ENCODE data around the gene STAC2. TPM values are rescaled to one million over a fixed set of nuclear protein-coding genes. Genes with fewer than 3 reads are reported as not detected.

STAC2 gene
- polyA plus RNA-seq, 1 of the 3 experiments (the other 2 are of a cell fraction) = 0.07 TPM

GRCh38 chr17:39195568-39196160 is 30.1 kb downstream of the STAC2 start (continued):
- no peak for TF ChIP-seq IRF3 (IDR thresholded peaks at IDR 0.05; ENCODE audit: low read depth, low read length)

DNA sequence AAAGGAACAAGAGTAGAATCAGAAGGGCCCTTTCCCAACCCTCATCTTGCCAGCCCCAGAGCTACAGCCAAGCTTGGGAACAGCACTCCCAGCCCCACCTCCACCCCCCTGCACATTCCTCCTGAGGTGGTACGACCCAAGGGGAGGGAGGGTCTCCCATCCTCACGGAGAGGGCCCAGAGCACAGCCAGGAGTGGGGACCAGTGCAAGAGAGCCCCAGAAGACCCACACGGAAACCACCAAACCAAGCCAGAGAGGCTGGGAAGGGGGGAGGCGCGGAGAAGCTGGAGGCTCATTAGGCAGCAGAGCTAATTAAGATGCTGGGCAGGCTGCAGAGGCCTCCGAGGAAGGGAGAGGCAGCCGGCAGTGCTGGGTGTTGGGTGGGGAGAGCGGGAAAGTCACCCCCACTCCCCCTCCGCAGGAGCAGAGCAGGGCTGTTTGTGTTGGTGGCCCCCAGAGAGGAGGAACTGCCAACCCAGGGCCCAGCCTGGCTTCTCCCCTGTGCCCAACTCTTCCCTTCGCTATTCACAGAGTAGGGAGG is 30.7 kb downstream of the STAC2 start:
- no peak overlapping the region; a peak in 1 of 4 replicates for H3K27ac ChIP-seq (ENCODE audit: low read depth in 2 of 2, low read length in 1 of 2)

More for the DNA sequence above, 30.7 kb downstream of the STAC2 start:
- H3K9me2 ChIP-seq = no peaks in the 10 kb centered on the region
- CTCF ChIA-PET = interaction anchor here (1.2 to 29.0 kb wide), 6 partner anchors 9 to 212 kb away, joined by 5 to 781 read pairs (median 9); no protein-coding TSS in a partner anchor
- TF ChIP-seq, protein P1, sequence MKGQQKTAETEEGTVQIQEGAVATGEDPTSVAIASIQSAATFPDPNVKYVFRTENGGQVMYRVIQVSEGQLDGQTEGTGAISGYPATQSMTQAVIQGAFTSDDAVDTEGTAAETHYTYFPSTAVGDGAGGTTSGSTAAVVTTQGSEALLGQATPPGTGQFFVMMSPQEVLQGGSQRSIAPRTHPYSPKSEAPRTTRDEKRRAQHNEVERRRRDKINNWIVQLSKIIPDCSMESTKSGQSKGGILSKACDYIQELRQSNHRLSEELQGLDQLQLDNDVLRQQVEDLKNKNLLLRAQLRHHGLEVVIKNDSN (IDR thresholded peaks at IDR 0.05; ENCODE audit: borderline replicate concordance, low read depth) = no peak
- TF ChIP-seq REST (IDR thresholded peaks at IDR 0.05; ENCODE audit: low read depth, low read length) = no peak
- TF ChIP-seq, protein P2, sequence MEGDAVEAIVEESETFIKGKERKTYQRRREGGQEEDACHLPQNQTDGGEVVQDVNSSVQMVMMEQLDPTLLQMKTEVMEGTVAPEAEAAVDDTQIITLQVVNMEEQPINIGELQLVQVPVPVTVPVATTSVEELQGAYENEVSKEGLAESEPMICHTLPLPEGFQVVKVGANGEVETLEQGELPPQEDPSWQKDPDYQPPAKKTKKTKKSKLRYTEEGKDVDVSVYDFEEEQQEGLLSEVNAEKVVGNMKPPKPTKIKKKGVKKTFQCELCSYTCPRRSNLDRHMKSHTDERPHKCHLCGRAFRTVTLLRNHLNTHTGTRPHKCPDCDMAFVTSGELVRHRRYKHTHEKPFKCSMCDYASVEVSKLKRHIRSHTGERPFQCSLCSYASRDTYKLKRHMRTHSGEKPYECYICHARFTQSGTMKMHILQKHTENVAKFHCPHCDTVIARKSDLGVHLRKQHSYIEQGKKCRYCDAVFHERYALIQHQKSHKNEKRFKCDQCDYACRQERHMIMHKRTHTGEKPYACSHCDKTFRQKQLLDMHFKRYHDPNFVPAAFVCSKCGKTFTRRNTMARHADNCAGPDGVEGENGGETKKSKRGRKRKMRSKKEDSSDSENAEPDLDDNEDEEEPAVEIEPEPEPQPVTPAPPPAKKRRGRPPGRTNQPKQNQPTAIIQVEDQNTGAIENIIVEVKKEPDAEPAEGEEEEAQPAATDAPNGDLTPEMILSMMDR (IDR thresholded peaks at IDR 0.05) = no peak
- TF ChIP-seq, protein P3, sequence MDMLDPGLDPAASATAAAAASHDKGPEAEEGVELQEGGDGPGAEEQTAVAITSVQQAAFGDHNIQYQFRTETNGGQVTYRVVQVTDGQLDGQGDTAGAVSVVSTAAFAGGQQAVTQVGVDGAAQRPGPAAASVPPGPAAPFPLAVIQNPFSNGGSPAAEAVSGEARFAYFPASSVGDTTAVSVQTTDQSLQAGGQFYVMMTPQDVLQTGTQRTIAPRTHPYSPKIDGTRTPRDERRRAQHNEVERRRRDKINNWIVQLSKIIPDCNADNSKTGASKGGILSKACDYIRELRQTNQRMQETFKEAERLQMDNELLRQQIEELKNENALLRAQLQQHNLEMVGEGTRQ (IDR thresholded peaks at IDR 0.05; ENCODE audit: borderline replicate concordance, low read depth, low read length) = no peak
- no peak for TF ChIP-seq IRF3 (IDR thresholded peaks at IDR 0.05; ENCODE audit: low read depth, low read length)
- TF ChIP-seq NRF1 (IDR thresholded peaks at IDR 0.05; ENCODE audit: low read depth, low read length) = no peak
- no peak for TF ChIP-seq YY1 (IDR thresholded peaks at IDR 0.05; ENCODE audit: low read depth)
- no peak for TF ChIP-seq MAX (IDR thresholded peaks at IDR 0.05; ENCODE audit: low read depth)
- TF ChIP-seq TCF12 (IDR thresholded peaks at IDR 0.05) = no peak
- no peak for TF ChIP-seq CHD2 (IDR thresholded peaks at IDR 0.05; ENCODE audit: low read length, partially characterized antibody)
- TF ChIP-seq TEAD4 (IDR thresholded peaks at IDR 0.05; ENCODE audit: borderline replicate concordance, insufficient read depth) = no peak
- no peak for TF ChIP-seq TAF1 (IDR thresholded peaks at IDR 0.05; ENCODE audit: borderline replicate concordance, low read depth, low read length)
- H3K9ac ChIP-seq = no peak overlapping the region
- POLR2A ChIA-PET = interaction anchor here (0.7 to 1.5 kb wide), 2 partner anchors 11 to 63 kb away, joined by 3 to 5 read pairs; no protein-coding TSS in a partner anchor
- H4K20me1 ChIP-seq (ENCODE audit: insufficient read depth) = 0 out of 2 replicates have a peak, but pooled peaks cover 4% of the 10 kb centered on the region
- no peaks in the 10 kb centered on the region for H3K27me3 ChIP-seq (ENCODE audit: insufficient read depth)
- H3K4me2 ChIP-seq = peak overlapping the region; percentile 95
- peaks cover 19 to 34% of the 10 kb centered on the region in 2 experiments; a peak in 2 of 4 replicates for H3K4me1 ChIP-seq (ENCODE audit: control insufficient read depth in 1 of 2, insufficient read depth in 2 of 2, low read depth in 1 of 2, low read length in 1 of 2)
- peaks cover 10 to 12% of the 10 kb centered on the region in 2 experiments for H3K36me3 ChIP-seq (replicated peaks in 1 of 2; ENCODE audit: control insufficient read depth in 1 of 2, insufficient read depth in 2 of 2, low read length in 1 of 2)
- DNase-seq = no peak
- no peak overlapping the region for H2AFZ ChIP-seq (ENCODE audit: low read depth)
- no peak overlapping the region for H3K4me3 ChIP-seq (ENCODE audit: low read depth in 2 of 2, low read length in 1 of 2)
- H3K79me2 ChIP-seq (ENCODE audit: insufficient read depth) = peaks cover 33% of the 10 kb centered on the region
- H3K9me3 ChIP-seq = no peaks in the 10 kb centered on the region
- peaks cover 16% of the 10 kb centered on the region for H3F3A ChIP-seq (replicated peaks; ENCODE audit: insufficient read depth)
- WGBS (ENCODE audit: low lambda C conversion rate) = 86% methylated on average over 6 of the region's 10 CpGs

All from SK-N-SH (cell line).